Measurements from ENCODE around the gene TBKBP1. TPM values are rescaled to one million over a fixed set of nuclear protein-coding genes. Genes with fewer than 3 reads are reported as not detected.
A peak's percentile ranks its signal among the peaks of the same experiment; 100 is the strongest.

Gene TBKBP1
- total and polyA plus RNA-seq, 9 of the 15 experiments (the other 6 are each of a cell fraction or from before 2014, with no cell fraction given): 0.03 to 15.6 (median 6.8) TPM

DNA sequence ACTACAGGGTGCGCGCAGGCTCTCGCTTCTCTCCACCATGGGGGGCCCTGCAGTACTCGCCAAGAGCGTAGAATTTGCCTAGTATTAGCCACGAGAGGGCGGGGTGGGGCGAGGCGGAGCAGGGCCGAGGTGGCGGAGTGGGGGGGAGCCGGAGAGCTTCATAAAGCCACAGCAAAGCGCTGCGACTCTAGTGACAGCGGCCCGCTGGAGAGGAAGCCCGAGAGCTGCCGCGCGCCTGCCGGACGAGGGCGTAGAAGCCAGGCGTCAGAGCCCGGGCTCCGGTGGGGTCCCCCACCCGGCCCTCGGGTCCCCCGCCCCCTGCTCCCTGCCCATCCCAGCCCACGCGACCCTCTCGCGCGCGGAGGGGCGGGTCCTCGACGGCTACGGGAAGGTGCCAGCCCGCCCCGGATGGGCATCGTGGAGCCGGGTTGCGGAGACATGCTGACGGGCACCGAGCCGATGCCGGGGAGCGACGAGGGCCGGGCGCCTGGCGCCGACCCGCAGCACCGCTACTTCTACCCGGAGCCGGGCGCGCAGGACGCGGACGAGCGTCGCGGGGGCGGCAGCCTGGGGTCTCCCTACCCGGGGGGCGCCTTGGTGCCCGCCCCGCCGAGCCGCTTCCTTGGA is 39.2 kb downstream of the TBKBP1 start, which contains the start of gene TBX21 (continued):
- TF ChIP-seq, protein P1, sequence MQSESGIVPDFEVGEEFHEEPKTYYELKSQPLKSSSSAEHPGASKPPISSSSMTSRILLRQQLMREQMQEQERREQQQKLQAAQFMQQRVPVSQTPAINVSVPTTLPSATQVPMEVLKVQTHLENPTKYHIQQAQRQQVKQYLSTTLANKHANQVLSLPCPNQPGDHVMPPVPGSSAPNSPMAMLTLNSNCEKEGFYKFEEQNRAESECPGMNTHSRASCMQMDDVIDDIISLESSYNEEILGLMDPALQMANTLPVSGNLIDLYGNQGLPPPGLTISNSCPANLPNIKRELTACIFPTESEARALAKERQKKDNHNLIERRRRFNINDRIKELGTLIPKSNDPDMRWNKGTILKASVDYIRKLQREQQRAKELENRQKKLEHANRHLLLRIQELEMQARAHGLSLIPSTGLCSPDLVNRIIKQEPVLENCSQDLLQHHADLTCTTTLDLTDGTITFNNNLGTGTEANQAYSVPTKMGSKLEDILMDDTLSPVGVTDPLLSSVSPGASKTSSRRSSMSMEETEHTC (IDR thresholded peaks at IDR 0.05): no peak
- no peak for TF ChIP-seq TAF7 (tag; IDR thresholded peaks at IDR 0.05)
- no peak for TF ChIP-seq SRSF3 (IDR thresholded peaks at IDR 0.05; ENCODE audit: insufficient read depth, low read length)
- TF ChIP-seq, protein P2, sequence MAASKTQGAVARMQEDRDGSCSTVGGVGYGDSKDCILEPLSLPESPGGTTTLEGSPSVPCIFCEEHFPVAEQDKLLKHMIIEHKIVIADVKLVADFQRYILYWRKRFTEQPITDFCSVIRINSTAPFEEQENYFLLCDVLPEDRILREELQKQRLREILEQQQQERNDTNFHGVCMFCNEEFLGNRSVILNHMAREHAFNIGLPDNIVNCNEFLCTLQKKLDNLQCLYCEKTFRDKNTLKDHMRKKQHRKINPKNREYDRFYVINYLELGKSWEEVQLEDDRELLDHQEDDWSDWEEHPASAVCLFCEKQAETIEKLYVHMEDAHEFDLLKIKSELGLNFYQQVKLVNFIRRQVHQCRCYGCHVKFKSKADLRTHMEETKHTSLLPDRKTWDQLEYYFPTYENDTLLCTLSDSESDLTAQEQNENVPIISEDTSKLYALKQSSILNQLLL (CRISPR knock-in tag; IDR thresholded peaks at IDR 0.05; ENCODE audit: borderline replicate concordance): no peak

DNA sequence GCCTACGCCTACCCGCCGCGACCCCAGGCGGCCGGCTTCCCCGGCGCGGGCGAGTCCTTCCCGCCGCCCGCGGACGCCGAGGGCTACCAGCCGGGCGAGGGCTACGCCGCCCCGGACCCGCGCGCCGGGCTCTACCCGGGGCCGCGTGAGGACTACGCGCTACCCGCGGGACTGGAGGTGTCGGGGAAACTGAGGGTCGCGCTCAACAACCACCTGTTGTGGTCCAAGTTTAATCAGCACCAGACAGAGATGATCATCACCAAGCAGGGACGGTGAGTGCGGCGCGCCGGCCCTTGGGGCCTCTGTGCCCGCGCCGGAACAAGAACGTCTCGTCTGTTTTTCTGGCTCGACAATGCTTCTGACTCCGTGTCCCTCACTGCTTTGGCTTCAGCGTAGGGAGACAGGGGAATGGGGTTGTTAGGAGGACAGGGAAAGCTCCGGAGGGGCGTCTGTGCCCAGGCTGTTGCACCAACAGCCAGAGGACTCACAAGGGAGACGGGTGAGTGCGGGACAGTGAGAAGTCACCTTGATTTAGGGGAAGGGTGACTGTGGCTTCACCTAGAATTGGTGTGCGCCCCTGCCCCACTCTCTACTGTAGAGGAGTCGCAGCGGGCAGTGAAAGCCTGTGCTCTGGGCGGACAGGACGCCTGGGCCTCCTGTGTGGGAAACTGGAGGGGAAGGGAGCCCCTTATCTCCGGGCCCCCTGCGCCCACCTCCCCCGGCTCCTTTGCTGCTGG is 39.9 kb downstream of the TBKBP1 start:
- no peak overlapping the region for H2AFZ ChIP-seq (ENCODE audit: low read depth, low read length)
- H3K9me3 ChIP-seq (replicated peaks; ENCODE audit: control insufficient read depth, insufficient read depth, low read depth, low read length): no peaks in the 10 kb centered on the region
- in situ Hi-C loops (cut with MboI): no loop called here
- H3K4me2 ChIP-seq (ENCODE audit: insufficient read depth, low read length): no peak overlapping the region
- POLR2A ChIA-PET: no interaction called here
- H3K4me3 ChIP-seq: no peak overlapping the region
- ATAC-seq (no peak), FAIRE-seq (no peak), DNase-seq (ENCODE audit: extremely low read depth in 1 of 4, low spot score in 3 of 4) (no peak)
- no peaks in the 10 kb centered on the region for H3K36me3 ChIP-seq (ENCODE audit: control insufficient read depth, insufficient read depth, low read length)
- H3K4me1 ChIP-seq (replicated peaks in 1 of 2; ENCODE audit: control insufficient read depth in 2 of 2, insufficient read depth in 2 of 2, low read length in 2 of 2): peaks cover 0 to 12% of the 10 kb centered on the region in 2 experiments; a peak in 2 of 5 replicates
- peaks cover 14 to 48% of the 10 kb centered on the region in 2 experiments for H3K27me3 ChIP-seq (ENCODE audit: control insufficient read depth in 2 of 2, insufficient read depth in 2 of 2, low read length in 2 of 2)
- H4K20me1 ChIP-seq (replicated peaks; ENCODE audit: control insufficient read depth, insufficient read depth, low read length): peaks cover 13% of the 10 kb centered on the region; the same call in 1 of the 2 replicates
- CTCF ChIA-PET (ENCODE audit: low intra/inter-chr PET ratio): no interaction called here
- TF ChIP-seq SNRNP70 (optimal IDR thresholded peaks at IDR 0.05; ENCODE audit: low read depth, low read length) (no peak), PRMT5 (CRISPR knock-in tag; IDR thresholded peaks at IDR 0.05) (no peak), HMGN3 (IDR thresholded peaks at IDR 0.05; ENCODE audit: borderline replicate concordance, extremely low read depth, insufficient read length, low read depth, low read length) (peak; percentile 20)
- no peaks in the 10 kb centered on the region for H3K9me1 ChIP-seq (ENCODE audit: control insufficient read depth, insufficient read depth, low read length)
- no peak overlapping the region for H3K27ac ChIP-seq (ENCODE audit: extremely low read depth, low read depth, low read length)
- intact Hi-C loops (cut with micrococcal nuclease): no loop called here
- BruUV-seq (replicated peaks): no TSS peak
- WGBS (ENCODE audit: insufficient coverage, low coverage, missing lambda C conversion rate): 50% methylated on average over 39 of the region's 60 CpGs
- 0 out of 4 replicates have a peak overlapping the region, but pooled peaks of 1 of the 2 experiments have one; percentile 10 for H3K9ac ChIP-seq (ENCODE audit: insufficient read depth in 1 of 2, low read depth in 2 of 2, low read length in 2 of 2)
- H3K79me2 ChIP-seq (ENCODE audit: control insufficient read depth, insufficient read depth, low read length): no peaks in the 10 kb centered on the region
